ENCODE results near the gene TMEM205. TPM values are rescaled to one million over a fixed set of nuclear protein-coding genes. Genes with fewer than 3 reads are reported as not detected.

The TMEM205 gene
- total and polyA plus RNA-seq, 2 experiments from 2014 or later = 123 to 293 TPM

DNA sequence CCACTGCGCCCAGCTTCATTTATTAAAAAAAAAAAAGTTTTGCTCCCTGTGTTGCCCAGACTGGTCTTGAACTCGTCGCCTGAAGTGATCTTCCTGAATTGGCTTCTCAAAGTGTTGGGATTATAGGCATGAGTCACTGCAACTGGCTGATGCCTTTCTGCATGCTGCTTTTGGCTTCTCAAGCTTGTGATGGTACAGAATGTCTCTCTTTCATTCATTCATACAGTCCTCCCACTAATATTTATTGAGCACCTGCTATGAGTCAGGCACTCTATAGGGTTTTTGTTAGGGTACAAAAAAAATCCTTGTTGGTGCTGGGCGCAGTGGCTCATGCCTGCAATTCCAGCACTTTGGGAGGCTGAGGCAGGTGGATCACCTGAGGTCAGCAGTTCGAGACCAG is 41.1 kb downstream of the TMEM205 start:
- TF ChIP-seq, protein P1, sequence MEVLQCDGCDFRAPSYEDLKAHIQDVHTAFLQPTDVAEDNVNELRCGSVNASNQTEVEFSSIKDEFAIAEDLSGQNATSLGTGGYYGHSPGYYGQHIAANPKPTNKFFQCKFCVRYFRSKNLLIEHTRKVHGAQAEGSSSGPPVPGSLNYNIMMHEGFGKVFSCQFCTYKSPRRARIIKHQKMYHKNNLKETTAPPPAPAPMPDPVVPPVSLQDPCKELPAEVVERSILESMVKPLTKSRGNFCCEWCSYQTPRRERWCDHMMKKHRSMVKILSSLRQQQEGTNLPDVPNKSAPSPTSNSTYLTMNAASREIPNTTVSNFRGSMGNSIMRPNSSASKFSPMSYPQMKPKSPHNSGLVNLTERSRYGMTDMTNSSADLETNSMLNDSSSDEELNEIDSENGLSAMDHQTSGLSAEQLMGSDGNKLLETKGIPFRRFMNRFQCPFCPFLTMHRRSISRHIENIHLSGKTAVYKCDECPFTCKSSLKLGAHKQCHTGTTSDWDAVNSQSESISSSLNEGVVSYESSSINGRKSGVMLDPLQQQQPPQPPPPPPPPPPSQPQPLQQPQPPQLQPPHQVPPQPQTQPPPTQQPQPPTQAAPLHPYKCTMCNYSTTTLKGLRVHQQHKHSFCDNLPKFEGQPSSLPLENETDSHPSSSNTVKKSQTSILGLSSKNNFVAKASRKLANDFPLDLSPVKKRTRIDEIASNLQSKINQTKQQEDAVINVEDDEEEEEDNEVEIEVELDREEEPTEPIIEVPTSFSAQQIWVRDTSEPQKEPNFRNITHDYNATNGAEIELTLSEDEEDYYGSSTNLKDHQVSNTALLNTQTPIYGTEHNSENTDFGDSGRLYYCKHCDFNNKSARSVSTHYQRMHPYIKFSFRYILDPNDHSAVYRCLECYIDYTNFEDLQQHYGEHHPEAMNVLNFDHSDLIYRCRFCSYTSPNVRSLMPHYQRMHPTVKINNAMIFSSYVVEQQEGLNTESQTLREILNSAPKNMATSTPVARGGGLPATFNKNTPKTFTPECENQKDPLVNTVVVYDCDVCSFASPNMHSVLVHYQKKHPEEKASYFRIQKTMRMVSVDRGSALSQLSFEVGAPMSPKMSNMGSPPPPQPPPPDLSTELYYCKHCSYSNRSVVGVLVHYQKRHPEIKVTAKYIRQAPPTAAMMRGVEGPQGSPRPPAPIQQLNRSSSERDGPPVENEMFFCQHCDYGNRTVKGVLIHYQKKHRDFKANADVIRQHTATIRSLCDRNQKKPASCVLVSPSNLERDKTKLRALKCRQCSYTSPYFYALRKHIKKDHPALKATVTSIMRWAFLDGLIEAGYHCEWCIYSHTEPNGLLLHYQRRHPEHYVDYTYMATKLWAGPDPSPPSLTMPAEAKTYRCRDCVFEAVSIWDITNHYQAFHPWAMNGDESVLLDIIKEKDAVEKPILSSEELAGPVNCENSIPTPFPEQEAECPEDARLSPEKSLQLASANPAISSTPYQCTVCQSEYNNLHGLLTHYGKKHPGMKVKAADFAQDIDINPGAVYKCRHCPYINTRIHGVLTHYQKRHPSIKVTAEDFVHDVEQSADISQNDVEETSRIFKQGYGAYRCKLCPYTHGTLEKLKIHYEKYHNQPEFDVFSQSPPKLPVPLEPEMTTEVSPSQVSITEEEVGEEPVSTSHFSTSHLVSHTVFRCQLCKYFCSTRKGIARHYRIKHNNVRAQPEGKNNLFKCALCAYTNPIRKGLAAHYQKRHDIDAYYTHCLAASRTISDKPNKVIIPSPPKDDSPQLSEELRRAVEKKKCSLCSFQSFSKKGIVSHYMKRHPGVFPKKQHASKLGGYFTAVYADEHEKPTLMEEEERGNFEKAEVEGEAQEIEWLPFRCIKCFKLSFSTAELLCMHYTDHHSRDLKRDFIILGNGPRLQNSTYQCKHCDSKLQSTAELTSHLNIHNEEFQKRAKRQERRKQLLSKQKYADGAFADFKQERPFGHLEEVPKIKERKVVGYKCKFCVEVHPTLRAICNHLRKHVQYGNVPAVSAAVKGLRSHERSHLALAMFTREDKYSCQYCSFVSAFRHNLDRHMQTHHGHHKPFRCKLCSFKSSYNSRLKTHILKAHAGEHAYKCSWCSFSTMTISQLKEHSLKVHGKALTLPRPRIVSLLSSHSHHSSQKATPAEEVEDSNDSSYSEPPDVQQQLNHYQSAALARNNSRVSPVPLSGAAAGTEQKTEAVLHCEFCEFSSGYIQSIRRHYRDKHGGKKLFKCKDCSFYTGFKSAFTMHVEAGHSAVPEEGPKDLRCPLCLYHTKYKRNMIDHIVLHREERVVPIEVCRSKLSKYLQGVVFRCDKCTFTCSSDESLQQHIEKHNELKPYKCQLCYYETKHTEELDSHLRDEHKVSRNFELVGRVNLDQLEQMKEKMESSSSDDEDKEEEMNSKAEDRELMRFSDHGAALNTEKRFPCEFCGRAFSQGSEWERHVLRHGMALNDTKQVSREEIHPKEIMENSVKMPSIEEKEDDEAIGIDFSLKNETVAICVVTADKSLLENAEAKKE (CRISPR knock-in tag; IDR thresholded peaks at IDR 0.05) = no peak
- TF ChIP-seq JUNB (IDR thresholded peaks at IDR 0.05; ENCODE audit: unreplicated experiment) = no peak
- TF ChIP-seq ZNF114 (CRISPR knock-in tag; IDR thresholded peaks at IDR 0.05) = no peak
- no peak for TF ChIP-seq CREB1 (CRISPR knock-in tag; IDR thresholded peaks at IDR 0.05; ENCODE audit: low read depth)
- TF ChIP-seq POLR2AphosphoS5 (IDR thresholded peaks at IDR 0.05; ENCODE audit: low read depth) = no peak
- no peak for TF ChIP-seq EZH2phosphoT487 (IDR thresholded peaks at IDR 0.05; ENCODE audit: unreplicated experiment)
- TF ChIP-seq, protein P2, sequence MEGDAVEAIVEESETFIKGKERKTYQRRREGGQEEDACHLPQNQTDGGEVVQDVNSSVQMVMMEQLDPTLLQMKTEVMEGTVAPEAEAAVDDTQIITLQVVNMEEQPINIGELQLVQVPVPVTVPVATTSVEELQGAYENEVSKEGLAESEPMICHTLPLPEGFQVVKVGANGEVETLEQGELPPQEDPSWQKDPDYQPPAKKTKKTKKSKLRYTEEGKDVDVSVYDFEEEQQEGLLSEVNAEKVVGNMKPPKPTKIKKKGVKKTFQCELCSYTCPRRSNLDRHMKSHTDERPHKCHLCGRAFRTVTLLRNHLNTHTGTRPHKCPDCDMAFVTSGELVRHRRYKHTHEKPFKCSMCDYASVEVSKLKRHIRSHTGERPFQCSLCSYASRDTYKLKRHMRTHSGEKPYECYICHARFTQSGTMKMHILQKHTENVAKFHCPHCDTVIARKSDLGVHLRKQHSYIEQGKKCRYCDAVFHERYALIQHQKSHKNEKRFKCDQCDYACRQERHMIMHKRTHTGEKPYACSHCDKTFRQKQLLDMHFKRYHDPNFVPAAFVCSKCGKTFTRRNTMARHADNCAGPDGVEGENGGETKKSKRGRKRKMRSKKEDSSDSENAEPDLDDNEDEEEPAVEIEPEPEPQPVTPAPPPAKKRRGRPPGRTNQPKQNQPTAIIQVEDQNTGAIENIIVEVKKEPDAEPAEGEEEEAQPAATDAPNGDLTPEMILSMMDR (conservative IDR thresholded peaks at IDR 0.05; ENCODE audit: low read depth in 2 of 2) = no peak
- no peak for TF ChIP-seq ZNF331 (CRISPR knock-in tag; IDR thresholded peaks at IDR 0.05; ENCODE audit: low read depth)
- TF ChIP-seq, protein P3, sequence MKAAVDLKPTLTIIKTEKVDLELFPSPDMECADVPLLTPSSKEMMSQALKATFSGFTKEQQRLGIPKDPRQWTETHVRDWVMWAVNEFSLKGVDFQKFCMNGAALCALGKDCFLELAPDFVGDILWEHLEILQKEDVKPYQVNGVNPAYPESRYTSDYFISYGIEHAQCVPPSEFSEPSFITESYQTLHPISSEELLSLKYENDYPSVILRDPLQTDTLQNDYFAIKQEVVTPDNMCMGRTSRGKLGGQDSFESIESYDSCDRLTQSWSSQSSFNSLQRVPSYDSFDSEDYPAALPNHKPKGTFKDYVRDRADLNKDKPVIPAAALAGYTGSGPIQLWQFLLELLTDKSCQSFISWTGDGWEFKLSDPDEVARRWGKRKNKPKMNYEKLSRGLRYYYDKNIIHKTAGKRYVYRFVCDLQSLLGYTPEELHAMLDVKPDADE (IDR thresholded peaks at IDR 0.05) = no peak
- no peak for TF ChIP-seq EZH2 (IDR thresholded peaks at IDR 0.05; ENCODE audit: low read depth, unreplicated experiment)
- no peak for TF ChIP-seq STAT1 (IDR thresholded peaks at IDR 0.05; ENCODE audit: unreplicated experiment)
- TF ChIP-seq, protein P4, sequence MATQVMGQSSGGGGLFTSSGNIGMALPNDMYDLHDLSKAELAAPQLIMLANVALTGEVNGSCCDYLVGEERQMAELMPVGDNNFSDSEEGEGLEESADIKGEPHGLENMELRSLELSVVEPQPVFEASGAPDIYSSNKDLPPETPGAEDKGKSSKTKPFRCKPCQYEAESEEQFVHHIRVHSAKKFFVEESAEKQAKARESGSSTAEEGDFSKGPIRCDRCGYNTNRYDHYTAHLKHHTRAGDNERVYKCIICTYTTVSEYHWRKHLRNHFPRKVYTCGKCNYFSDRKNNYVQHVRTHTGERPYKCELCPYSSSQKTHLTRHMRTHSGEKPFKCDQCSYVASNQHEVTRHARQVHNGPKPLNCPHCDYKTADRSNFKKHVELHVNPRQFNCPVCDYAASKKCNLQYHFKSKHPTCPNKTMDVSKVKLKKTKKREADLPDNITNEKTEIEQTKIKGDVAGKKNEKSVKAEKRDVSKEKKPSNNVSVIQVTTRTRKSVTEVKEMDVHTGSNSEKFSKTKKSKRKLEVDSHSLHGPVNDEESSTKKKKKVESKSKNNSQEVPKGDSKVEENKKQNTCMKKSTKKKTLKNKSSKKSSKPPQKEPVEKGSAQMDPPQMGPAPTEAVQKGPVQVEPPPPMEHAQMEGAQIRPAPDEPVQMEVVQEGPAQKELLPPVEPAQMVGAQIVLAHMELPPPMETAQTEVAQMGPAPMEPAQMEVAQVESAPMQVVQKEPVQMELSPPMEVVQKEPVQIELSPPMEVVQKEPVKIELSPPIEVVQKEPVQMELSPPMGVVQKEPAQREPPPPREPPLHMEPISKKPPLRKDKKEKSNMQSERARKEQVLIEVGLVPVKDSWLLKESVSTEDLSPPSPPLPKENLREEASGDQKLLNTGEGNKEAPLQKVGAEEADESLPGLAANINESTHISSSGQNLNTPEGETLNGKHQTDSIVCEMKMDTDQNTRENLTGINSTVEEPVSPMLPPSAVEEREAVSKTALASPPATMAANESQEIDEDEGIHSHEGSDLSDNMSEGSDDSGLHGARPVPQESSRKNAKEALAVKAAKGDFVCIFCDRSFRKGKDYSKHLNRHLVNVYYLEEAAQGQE (IDR thresholded peaks at IDR 0.05; ENCODE audit: unreplicated experiment) = no peak
- no peak for TF ChIP-seq NANOG (IDR thresholded peaks at IDR 0.05; ENCODE audit: borderline replicate concordance)
- Histone ChIP-seq H3K9me2 (ENCODE audit: insufficient read depth) (no peaks in the 10 kb centered on the region), H3K4me2 (no peak overlapping the region), H2AFZ (no peak overlapping the region), H3F3A (replicated peaks; ENCODE audit: low read depth) (no peaks in the 10 kb centered on the region), H4K20me1 (replicated peaks; ENCODE audit: insufficient read depth) (no peaks in the 10 kb centered on the region), H3K4me1 (ENCODE audit: insufficient read depth) (no peaks in the 10 kb centered on the region), H3K4me3 (no peak overlapping the region), H3K79me2 (replicated peaks; ENCODE audit: insufficient read depth) (no peaks in the 10 kb centered on the region), H3K27ac (ENCODE audit: low read depth) (no peak overlapping the region), H3K27me3 (ENCODE audit: insufficient read depth) (no peaks in the 10 kb centered on the region), H3K36me3 (ENCODE audit: insufficient read depth) (no peaks in the 10 kb centered on the region)
- H3K36me3 Mint-ChIP-seq (ENCODE audit: low read depth) = no peaks in the 10 kb centered on the region
- peaks cover under 1% of the 10 kb centered on the region; the same call in 2 of the 3 replicates for H3K9me3 Mint-ChIP-seq
- DNase-seq (ENCODE audit: low spot score) = no peak
- peaks cover 3% of the 10 kb centered on the region for H3K27me3 Mint-ChIP-seq (ENCODE audit: insufficient read depth, low read depth, poor library complexity)
- no peak overlapping the region for H3K27ac Mint-ChIP-seq
- no peaks in the 10 kb centered on the region for H3K4me1 Mint-ChIP-seq
- no peak for ATAC-seq
- H3K4me3 Mint-ChIP-seq = no peak overlapping the region

Measured in GM23338 (cell line).